GM18909 (cell line): ENCODE results near the gene UFC1.
"Not testable (repeated sequence)": the region's sequence is repeated elsewhere in the genome, so short reads cannot be mapped to it uniquely, and the experiment has no call there.

Experiments
- ATAC-seq: cut with Tn5 transposase; IDR thresholded peaks from one replicate; pipeline ENCODE4 v1.9.1; 2021; ENCODE audit warnings: mild to moderate bottlenecking; ENCODE audit not compliant: unreplicated experiment, poor library complexity

UFC1 gene

GRCh38 chr1:161153682-161154337 lies at the start of gene UFC1:
TSS of gene UFC1 (plus strand) at chr1:161153978. CDS start at chr1:161153998, 20 bp downstream.
- peak; percentile 94 for ATAC-seq

GRCh38 chr1:161106431-161106830 lies 47.3 kb upstream of the UFC1 start:
- ATAC-seq = no peak

- no peak for ATAC-seq
Observed at GRCh38 chr1:161111117-161111516, 42.7 kb upstream of the UFC1 start.

GRCh38 chr1:161111527-161111926 lies 42.3 kb upstream of the UFC1 start:
- ATAC-seq = no peak

GRCh38 chr1:161113915-161114314 lies 39.9 kb upstream of the UFC1 start:
- ATAC-seq = no peak

GRCh38 chr1:161114556-161114955 lies 39.2 kb upstream of the UFC1 start:
- ATAC-seq = no peak

- no peak for ATAC-seq
Observed at GRCh38 chr1:161115132-161115711, 38.6 kb upstream of the UFC1 start.

- not testable (repeated sequence) for ATAC-seq
Observed at GRCh38 chr1:161115961-161116360, 37.8 kb upstream of the UFC1 start.

- peak; percentile 82 for ATAC-seq
Observed at GRCh38 chr1:161117759-161118581, 35.8 kb upstream of the UFC1 start, which contains the start of the genes NIT1 and PFDN2. TSS of gene NIT1 (plus strand) at chr1:161118105. CDS start at chr1:161118177, 72 bp downstream. TSS of gene PFDN2 (minus strand) at chr1:161118037. CDS start at chr1:161118026, 11 bp downstream.

GRCh38 chr1:161119092-161119903 lies 34.5 kb upstream of the UFC1 start:
- peak; percentile 38 for ATAC-seq

- no peak for ATAC-seq
Observed at GRCh38 chr1:161121042-161121650, 32.6 kb upstream of the UFC1 start.

- no peak for ATAC-seq
Observed at GRCh38 chr1:161121834-161122233, 31.9 kb upstream of the UFC1 start.

GRCh38 chr1:161122967-161123366 lies 30.8 kb upstream of the UFC1 start:
- no peak for ATAC-seq

GRCh38 chr1:161127649-161128048 lies 26.1 kb upstream of the UFC1 start:
- no peak for ATAC-seq

- ATAC-seq = no peak
Observed at GRCh38 chr1:161128591-161129420, 25.0 kb upstream of the UFC1 start.

GRCh38 chr1:161130266-161130665 lies 23.5 kb upstream of the UFC1 start:
- ATAC-seq = no peak

- peak; percentile 8 for ATAC-seq
Observed at GRCh38 chr1:161131523-161132409, 22.0 kb upstream of the UFC1 start.
